GM21786 (cell line): Measurements from ENCODE around the gene MRPL21.

Source experiments
- ATAC-seq: cut with Tn5 transposase; IDR thresholded peaks from one replicate; pipeline ENCODE4 v1.9.1; 2021; ENCODE audit not compliant: unreplicated experiment

MRPL21 gene

GRCh38 chr11:68903288-68904247, at the start of gene MRPL21, which contains the start of gene IGHMBP2:
Gene MRPL21, minus strand, starts transcription at chr11:68903832. Its CDS starts 22 bp downstream, at chr11:68903810.
Gene IGHMBP2, plus strand, starts transcription at chr11:68903891. Its CDS starts 62 bp downstream, at chr11:68903953.
- ATAC-seq: peak; percentile 68

DNA sequence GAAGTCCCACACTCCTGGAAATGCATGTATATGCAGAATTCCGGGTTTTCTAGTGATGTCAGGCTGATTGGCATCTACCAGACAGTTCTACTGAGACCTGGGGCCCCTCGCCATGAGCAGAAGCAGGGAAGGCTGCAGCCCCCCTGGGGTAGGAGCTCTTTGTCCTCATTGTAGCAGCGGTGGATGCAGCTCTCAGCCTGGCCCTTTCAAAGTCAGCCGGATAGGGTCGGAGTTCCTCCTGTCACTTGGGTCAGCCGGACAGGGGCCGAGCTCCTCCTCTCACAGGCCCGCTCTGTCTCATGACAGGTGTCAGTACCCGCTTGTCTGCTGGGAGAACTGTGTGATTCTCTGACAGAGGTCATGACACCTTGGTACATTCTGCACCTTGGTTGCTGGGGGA, 47.1 kb upstream of the MRPL21 start:
- no peak for ATAC-seq

DNA sequence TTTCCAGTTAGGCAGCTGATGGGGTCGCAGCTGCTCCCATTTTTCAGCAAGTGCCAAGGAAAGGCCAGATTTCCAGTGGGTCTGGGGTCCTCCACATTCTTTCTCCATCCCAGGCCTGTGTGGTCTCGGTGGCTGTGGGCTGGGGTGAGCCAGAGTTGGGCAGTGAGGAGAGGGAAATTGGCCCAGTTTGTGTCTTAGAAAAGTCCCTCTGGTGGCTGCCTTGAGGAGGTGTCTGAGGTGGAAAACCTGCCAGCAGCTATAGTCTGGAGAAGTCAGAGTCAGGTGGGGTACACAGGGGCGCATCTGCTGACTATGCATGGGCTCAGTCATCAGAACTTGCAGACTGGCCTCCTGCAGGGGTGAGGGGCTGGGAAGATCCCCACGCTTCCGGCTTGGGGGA, 46.6 kb upstream of the MRPL21 start:
- no peak for ATAC-seq

DNA sequence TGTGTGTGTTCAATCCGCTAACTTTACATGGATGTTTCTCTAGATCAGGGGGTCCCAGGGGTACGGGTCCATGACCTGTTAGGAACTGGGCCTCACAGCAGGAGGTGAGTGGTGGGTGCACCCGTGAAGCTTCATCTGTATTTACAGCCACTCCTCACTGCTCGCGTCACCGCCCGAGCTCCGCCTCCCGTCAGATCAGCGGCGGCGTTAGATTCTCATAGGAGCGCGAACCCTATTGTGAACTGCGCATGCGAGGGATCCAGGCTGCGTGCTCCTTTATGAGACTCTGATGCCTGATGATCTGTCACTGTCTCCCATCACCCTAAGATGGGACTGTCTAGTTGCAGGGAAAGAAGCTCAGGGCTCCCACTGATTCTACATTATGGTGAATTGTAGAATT, 45.3 kb upstream of the MRPL21 start:
- no peak for ATAC-seq

DNA sequence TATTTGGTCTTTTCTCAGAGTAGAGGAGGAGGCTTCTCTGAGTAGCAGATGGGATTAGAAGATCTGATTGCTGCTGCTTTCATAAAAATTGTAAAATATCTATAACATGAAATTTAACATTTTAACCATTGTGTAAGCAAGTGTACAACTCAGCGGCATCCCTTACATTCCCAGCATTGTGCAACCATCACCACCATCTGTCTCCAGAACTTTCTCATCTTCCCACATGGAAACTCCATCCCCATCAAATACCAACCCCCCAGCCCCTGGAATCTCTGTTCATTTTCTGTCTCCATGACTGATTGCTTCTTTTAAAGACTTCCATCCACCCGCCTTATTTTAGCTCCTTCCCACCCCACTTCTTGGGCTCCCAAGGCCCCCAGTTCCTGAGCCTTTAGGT, 44.9 kb upstream of the MRPL21 start:
- no peak for ATAC-seq

DNA sequence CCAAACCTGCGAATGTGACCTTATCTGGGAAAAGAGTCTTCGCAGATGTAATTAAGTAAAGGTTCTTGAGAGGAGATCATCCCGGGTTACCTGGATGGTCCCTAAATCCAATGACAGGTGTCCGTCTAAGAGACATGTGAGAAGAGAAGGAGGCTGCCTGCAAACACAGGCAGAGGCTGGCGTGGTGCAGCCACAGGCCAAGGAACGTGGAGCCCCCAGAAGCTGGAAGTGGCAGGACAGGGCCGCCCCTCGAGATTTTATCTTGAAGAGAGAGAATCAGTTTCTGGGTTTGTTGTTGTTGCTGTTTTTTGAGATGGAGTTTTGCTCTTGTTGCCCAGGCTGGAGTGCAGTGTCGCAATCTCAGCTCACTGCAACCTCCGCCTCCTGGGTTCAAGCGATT, 43.5 kb upstream of the MRPL21 start:
- ATAC-seq: no peak

DNA sequence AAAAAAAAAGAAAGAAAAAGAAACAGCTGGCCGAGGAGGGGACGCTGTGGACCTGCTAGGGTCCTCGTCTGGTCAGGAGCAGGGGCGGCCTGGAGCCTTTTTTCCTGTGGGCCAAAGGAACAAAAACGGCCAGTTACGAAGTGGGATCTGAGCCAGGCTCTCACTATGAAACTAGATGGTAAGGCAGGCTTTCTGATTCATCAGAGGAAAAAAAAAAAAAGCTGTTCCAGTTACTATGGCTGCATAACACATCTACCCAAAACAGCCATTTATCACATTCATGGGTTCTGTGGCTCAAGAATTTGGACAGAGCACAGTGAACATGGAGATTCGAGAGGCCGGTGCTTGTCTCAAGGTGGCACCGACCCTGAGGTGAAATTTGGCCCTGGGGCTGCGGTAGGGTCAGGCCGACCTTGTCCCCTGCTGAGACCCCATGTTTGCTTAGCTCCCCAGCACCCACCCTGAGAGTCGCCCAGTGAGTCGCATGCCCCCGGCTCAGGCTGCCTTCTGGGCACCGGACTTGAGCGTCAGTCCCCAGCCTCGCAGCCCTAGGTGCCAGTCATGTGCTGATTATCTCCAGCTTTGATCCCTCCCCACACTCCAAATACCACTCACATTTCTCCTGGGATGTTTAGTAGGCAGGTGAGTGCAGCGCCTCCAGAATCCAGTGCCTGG, 42.9 kb upstream of the MRPL21 start:
- no peak for ATAC-seq

DNA sequence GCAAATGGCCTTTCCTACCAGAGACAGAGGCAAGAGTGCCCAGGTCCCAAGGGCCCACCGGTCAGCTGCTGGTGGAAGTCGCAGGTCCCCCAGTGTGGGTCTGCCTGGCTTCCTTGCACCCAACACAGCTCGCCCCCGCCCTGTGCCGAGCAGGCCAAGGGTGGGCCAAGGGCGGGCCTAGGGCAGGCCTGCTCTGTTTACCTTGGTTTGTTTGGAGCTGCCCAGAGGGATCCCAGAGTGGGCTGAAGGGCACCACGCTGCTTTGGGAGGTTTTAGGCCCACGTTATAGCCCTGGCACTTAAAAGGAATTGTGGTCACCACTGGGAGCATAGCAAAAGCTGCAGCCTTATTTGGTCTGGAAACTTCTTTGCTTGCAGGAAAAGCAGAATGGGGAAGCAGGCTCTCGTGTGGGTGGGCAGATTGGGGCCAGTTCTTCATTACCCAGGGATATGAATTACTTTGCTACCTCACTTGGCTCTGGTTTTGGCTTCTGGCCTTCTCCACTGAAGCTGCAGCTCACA, 39.2 kb upstream of the MRPL21 start:
- no peak for ATAC-seq

DNA sequence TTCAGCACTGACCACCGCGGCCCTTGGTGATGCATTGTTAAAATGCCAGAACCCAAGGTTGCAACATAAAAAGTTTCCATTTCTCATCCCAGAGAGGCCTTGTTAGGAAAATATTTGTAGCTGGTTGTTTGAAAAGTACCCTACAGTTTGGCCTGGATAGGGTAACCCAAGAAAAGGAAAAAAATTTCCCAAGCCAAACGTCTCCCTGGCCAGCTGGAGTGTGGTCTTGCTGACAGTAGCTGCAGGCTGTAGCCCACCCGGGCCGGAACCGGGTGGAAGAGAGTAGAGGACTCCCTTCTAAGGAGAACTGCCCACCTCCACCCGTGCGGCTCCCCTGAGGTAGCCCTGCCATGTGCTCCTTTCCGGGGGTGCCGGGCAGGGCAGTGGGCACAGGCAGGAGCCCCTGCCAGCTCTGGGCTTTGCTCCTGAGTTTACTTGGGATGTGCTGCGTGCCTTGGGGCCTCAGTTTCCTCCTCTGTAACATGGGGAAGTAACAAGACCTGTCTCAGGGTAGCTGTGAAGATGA, 38.5 kb upstream of the MRPL21 start:
- ATAC-seq: no peak

DNA sequence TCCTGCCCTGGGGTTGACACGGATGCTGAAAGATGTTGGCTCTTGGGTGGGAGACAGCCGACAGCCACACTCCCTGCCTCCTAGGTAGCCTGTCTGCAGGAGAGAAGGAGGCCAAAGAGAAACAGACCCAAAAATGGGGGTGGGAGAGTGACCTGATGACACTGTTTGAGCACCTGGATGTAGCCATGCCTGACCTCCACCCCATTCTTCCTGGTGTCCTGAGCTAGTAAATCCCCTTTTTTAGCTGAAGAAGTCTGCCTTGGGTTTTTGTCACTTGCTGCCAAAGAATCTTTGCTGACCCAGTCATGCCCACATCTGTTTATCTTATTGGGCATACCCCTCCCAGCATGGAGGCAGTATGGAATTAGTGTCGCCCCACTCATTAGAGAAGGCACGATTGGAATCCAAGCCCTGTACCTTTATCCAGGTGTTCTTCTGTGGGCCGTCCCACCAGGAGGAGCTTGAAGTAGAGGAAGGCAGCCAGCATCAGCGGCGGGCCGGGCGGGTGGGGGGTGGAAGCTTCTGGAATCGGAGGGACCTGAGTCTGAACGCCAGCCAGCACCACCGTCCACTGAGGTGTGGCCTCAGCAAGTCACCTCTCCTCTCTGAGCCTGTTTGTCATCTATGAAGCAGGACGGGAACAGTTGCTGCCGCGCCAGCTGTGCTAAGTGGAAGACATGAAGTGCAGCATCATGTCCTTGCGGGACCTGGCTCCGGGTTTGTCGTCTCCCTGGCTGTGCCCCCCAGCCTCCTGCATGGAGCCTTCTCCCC, 37.9 kb upstream of the MRPL21 start:
- ATAC-seq: no peak

GRCh38 chr11:68940651-68941323, 37.2 kb upstream of the MRPL21 start:
- no peak for ATAC-seq

- no peak for ATAC-seq
Measured at GRCh38 chr11:68939583-68940555, 36.2 kb upstream of the MRPL21 start.

DNA sequence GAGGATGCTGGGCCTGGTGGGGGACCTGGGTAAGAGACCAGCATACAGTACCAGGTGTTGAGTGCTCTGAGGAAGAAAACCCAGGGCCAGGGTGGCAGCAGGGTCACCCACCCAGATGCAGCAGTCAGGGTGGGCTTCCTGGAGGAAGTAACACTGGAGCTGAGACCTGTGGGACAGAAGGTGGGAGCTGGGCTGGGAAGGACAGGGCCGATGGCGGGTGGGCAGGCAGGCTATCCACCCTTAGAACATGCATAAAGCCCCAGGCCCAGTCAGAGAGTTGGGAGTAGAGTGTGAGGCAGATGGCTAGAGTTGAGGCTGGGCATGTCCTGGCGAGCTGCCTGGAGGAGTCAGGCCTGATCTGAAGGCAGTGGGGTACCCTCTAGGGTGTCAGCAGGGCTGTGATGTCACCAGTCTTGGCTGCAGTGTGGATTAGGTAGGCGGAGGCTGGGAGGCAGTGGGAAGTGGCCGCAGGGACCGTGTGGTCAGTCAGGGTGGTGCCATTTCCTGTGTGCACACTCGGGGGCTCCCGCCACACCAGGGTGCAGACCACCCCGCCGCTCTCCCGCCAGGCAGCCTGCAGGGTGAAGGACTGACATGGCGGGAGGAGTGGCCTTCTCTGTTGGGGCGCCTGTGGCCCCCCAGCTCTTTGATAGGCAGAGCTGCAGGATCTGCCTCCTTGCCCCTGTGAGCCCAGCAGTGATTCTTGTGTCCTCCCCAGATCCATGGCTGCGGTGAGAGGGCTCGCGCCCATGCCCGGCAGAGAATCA, 35.4 kb upstream of the MRPL21 start:
- ATAC-seq: no peak

GRCh38 chr11:68938088-68938487, 34.5 kb upstream of the MRPL21 start:
- ATAC-seq: no peak

- ATAC-seq: no peak
Measured at GRCh38 chr11:68936676-68937620, 33.3 kb upstream of the MRPL21 start.

- no peak for ATAC-seq
Measured at GRCh38 chr11:68936358-68936636, 32.7 kb upstream of the MRPL21 start.

- no peak for ATAC-seq
Measured at GRCh38 chr11:68935516-68936357, 32.1 kb upstream of the MRPL21 start.
